Medulla oblongata (tissue), 1 donor: ENCODE results near the gene SPECC1.
"Not testable (repeated sequence)": the region's sequence is repeated elsewhere in the genome, so short reads cannot be mapped to it uniquely, and the experiment has no call there.

ENCODE experiments used
- DNase-seq: peaks from one replicate; pipeline ENCODE4 v3.0.0-alpha.2; 2015; ENCODE audit errors: extremely low spot score

SPECC1 gene

GRCh38 chr17:20307326-20307910, 298.3 kb downstream of the SPECC1 start:
- no peak for DNase-seq

- no peak for DNase-seq
Measured at GRCh38 chr17:20310481-20310880, 301.3 kb downstream of the SPECC1 start.

DNA sequence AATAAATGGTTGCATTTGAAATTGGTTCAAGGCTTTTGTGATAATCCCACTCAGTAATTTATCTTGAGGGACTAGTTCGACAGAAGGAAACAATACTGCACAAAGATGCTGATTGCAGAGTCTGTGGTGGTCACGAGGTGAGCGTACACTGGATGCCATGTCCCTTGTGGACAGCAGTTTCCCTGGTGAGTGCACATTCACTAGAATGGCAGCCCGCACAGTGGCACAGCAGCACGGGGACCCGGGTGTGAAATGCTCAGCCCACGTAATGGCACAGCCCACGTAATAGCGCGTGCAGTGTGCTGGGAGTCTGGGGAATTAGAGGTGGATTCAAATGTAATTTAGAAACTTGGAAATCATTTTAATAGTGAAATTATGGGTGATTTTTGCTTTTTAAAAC, 304.1 kb downstream of the SPECC1 start:
- DNase-seq = peak; percentile 74

DNA sequence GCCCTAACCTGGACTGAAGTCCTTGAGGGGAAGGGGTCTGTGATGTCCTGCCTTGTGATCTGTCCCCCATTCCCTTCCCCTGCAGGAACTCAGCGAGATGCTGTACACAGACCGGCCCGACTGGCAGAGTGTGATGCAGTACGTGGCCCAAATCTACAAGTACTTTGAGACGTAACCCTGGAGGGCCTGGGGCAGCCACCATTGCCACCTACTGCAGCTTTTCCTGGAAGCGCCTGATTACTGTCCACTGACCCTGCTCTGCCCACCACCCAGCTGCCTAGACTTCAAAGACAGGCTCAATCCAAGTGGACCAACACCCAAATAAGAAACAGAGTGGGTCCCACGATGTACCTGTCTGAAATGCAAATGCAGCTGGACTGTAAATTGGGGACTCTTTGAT, 304.7 kb downstream of the SPECC1 start:
- DNase-seq = no peak

- DNase-seq = no peak
Measured at GRCh38 chr17:20314834-20315233, 305.7 kb downstream of the SPECC1 start.

- no peak for DNase-seq
Measured at GRCh38 chr17:20315311-20315710, 306.2 kb downstream of the SPECC1 start.

DNA sequence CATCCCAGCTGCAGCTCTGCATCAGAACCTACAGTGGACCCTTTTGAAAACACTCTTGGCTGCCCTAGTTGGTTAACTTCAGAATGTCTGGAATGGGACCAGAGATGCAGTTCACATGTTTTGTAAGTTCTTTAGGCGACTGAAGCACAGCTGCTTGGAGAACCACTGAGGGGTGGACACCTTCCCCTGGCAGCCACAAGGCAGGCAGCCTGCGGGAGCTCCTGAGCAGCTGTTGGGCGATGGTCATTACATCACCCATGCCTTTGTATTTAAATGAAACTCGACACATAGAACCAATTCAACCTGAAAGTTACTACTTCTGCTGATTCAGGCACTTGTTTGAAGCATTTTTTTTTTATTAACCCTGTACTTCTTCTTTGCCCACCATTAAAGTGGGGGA, 306.7 kb downstream of the SPECC1 start:
- DNase-seq = no peak

DNA sequence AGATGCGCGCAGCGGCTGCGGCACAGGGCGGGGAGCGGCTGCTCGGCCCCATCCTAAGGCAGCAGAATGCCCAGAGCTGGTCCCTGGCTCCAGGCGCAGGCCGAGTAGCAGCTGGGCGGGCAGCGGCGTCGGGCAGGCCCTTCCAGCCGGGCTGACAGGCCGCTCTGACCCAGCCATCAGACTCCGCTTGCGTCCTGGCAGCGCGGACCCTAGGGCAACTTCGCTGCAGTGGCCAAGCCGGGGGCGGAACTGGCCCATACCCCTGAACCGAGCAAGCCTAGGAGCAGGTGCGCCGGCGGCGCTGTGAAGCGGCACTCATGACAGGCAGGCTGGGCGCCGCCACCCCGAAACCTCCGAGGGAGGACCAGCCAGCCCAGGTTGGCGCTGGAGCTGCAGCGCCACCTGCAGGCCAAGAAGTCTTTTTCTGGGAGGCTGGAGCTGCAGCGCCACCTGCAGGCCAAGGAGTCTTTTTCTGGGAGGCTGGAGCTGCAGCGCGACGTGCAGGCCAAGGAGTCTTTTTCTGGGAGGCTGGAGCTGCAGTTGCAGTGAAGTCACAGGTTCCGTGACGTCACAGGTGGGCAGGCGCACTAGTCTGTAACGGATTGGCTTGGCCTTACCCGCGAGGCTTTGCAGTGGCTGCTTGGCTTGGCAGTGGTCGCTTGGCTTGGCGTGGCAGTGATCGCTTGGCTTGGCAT, 311.5 kb downstream of the SPECC1 start:
- peak; percentile 75 for DNase-seq

- not testable (repeated sequence) for DNase-seq
Measured at GRCh38 chr17:20321357-20321756, 312.2 kb downstream of the SPECC1 start.

- DNase-seq = not testable (repeated sequence)
Measured at GRCh38 chr17:20327739-20328138, 318.6 kb downstream of the SPECC1 start.

GRCh38 chr17:20351405-20351804, 342.2 kb downstream of the SPECC1 start:
- not testable (repeated sequence) for DNase-seq

GRCh38 chr17:20352567-20352966, 343.4 kb downstream of the SPECC1 start:
- DNase-seq = peak; percentile 2

DNA sequence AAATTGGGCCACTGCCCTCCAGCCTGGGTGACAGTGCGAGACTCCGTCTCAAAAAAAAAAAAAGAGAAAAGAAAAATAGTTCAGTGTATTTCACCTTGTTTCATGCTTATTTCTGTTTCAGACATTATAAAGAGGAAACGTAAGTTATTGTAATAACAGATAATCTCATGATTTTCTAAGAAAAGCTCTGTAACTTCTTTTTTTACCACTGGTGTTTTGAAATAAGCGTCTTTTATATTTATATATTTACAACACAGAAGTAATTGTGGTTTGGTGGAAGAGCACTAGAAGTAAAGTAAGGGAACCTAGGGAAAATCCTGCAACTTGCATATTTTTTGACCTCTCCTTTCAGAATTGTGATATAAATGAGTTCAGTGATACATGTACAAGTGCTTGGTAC, 354.7 kb downstream of the SPECC1 start:
- DNase-seq = not testable (repeated sequence)
